Psoas muscle (tissue), 8 donors: Measurements from ENCODE around the gene UBE2E2. TPM values are rescaled to one million over a fixed set of nuclear protein-coding genes. Genes with fewer than 3 reads are reported as not detected.
"Not testable (repeated sequence)": the region's sequence is repeated elsewhere in the genome, so short reads cannot be mapped to it uniquely, and the experiment has no call there.

Experiments used
- ATAC-seq, 4 donors: fragments of 200-7000 bp; cut with Tn5 transposase; one replicate each; pipeline ENCODE4 v1.9.1; 2020; ENCODE audit warnings: moderate library complexity in 3 of 4, mild to moderate bottlenecking in 2 of 4
- DNase-seq, 2 donors: peaks; one replicate each; pipeline ENCODE4 v3.0.0-alpha.2; 2020
- H3K27ac ChIP-seq: fragments of 200-600 bp; one replicate; pipeline ENCODE4 v1.8.0; 2022
- H3K27me3 ChIP-seq, 3 donors: fragments of 200-600 bp in 1 of 3; one replicate each; pipeline versions ENCODE4 v1.6.1 to v1.8.0; 2013 to 2022; ENCODE audit warnings: low read length in 2 of 3, mild to moderate bottlenecking in 2 of 3, moderate library complexity in 1 of 3; ENCODE audit not compliant: insufficient read depth in 3 of 3
- H3K36me3 ChIP-seq, 2 donors: fragments of 200-600 bp in 1 of 2; one replicate each; pipeline versions ENCODE4 v1.6.1 to v1.8.0; 2013 to 2022; ENCODE audit warnings: low read depth in 1 of 2, mild to moderate bottlenecking in 1 of 2, moderate library complexity in 1 of 2; ENCODE audit not compliant: insufficient read depth in 1 of 2
- H3K4me1 ChIP-seq: fragments of 200-600 bp; one replicate; pipeline ENCODE4 v1.8.0; 2022
- H3K4me3 ChIP-seq: fragments of 200-600 bp; one replicate; pipeline ENCODE4 v1.8.0; 2022; ENCODE audit warnings: mild to moderate bottlenecking
- H3K9me3 ChIP-seq: fragments of 200-600 bp; one replicate; pipeline ENCODE4 v1.8.0; 2022
- WGBS, 3 donors: extraction: QIAGEN DNeasy Blood & Tissue Kit; methylation state at CpG; one replicate each; pipeline versions ENCODE4 v1.1.6 to v1.1.7; 2013; 5-methylcytosine and 5-hydroxymethylcytosine counted together
- intact Hi-C, 2 donors: fragments of 100-400 bp; cut with DNase I; formaldehyde crosslinking; loops; one replicate each; pipeline versions ENCODE4 v1.11.0 to v1.14.2; 2022
- polyA plus RNA-seq, 3 donors: library from polyadenylated mRNA; stranded (reverse); fragments of 200-250 nt; gene quantifications; one replicate each; pipeline ENCODE4 v1.2.3, GENCODE V29; 2013
- total RNA-seq, 4 donors: library from RNA; stranded (reverse); fragmentation: NEBNext Ultra II Directional in 2 of 4; extraction: Animal tissue kit (Norgen Biotek cat#: 25700) in 2 of 4; gene quantifications; one replicate each; pipeline versions ENCODE4 v1.2.1 to v1.2.4, GENCODE V29; 2021 to 2023
- TF ChIP-seq, protein P1 (sequence below): fragments of 200-600 bp; IDR thresholded peaks from one replicate; pipeline ENCODE4 v1.8.0; 2022; ENCODE audit warnings: antibody characterized with exemption
- donor health status: healthy with polysubstance abuse.
- donor health status: DM: no; HTN: no; CAD: no; lungs with moderate emphysema.
- donor health status: Bipolar disorder and iron deficiency.
- donor health status: healthy.
- donor health status: DM: yes; HTN: yes; CAD: no.
- donor health status: DM: no; HTN: no; CAD: no.
- donor health status: DM: no; HTN: no; CAD: no.
- donor health status: DM: yes; HTN: yes; CAD: no.

UBE2E2 gene
- total and polyA plus RNA-seq, 7 donors = 12.9 to 38.2 (median 34.0) TPM

GRCh38 chr3:23331141-23331935 is 128.2 kb downstream of the UBE2E2 start:
- Histone ChIP-seq H3K27me3 (no peaks in the 10 kb centered on the region), H3K4me3 (no peak overlapping the region), H3K36me3 (no peaks in the 10 kb centered on the region), H3K9me3 (no peaks in the 10 kb centered on the region), H3K4me1 (peaks cover 35% of the 10 kb centered on the region), H3K27ac (no peak overlapping the region)
- WGBS, 3 donors = 82 to 87% (median 82%) methylated on average over 1 of the region's 1 CpG
- no peak for ATAC-seq
- DNase-seq = no peak
- TF ChIP-seq, protein P1, sequence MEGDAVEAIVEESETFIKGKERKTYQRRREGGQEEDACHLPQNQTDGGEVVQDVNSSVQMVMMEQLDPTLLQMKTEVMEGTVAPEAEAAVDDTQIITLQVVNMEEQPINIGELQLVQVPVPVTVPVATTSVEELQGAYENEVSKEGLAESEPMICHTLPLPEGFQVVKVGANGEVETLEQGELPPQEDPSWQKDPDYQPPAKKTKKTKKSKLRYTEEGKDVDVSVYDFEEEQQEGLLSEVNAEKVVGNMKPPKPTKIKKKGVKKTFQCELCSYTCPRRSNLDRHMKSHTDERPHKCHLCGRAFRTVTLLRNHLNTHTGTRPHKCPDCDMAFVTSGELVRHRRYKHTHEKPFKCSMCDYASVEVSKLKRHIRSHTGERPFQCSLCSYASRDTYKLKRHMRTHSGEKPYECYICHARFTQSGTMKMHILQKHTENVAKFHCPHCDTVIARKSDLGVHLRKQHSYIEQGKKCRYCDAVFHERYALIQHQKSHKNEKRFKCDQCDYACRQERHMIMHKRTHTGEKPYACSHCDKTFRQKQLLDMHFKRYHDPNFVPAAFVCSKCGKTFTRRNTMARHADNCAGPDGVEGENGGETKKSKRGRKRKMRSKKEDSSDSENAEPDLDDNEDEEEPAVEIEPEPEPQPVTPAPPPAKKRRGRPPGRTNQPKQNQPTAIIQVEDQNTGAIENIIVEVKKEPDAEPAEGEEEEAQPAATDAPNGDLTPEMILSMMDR = no peak
- intact Hi-C loops = no loop called here

DNA sequence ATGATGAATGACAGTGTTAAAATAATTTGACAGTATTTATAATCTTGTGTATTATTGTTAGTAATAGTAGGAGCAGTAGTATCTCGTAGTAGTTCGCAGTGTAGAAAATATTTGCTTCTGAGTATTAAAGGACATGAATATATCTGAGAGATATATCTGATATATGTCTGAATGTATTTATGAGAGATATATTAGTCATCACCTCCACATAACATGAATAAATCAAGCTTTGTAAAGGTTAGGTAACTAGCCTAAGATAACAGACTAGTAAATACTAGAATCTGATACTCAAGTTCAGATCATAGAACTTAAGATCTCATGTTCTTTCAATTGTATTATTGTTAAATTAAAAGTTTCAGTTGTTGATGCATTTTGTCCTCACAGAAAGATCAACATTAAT is 130.5 kb downstream of the UBE2E2 start:
- WGBS, 3 donors = 84 to 93% (median 89%) methylated on average over 2 of the region's 2 CpGs
- H3K27me3 ChIP-seq = no peaks in the 10 kb centered on the region
- H3K27ac ChIP-seq = no peak overlapping the region
- H3K9me3 ChIP-seq = no peaks in the 10 kb centered on the region
- H3K36me3 ChIP-seq = no peaks in the 10 kb centered on the region
- intact Hi-C loops = no loop called here
- TF ChIP-seq, protein P1 = no peak
- peaks cover 39% of the 10 kb centered on the region for H3K4me1 ChIP-seq
- H3K4me3 ChIP-seq = no peak overlapping the region
- no peak for DNase-seq
- ATAC-seq = no peak

DNA sequence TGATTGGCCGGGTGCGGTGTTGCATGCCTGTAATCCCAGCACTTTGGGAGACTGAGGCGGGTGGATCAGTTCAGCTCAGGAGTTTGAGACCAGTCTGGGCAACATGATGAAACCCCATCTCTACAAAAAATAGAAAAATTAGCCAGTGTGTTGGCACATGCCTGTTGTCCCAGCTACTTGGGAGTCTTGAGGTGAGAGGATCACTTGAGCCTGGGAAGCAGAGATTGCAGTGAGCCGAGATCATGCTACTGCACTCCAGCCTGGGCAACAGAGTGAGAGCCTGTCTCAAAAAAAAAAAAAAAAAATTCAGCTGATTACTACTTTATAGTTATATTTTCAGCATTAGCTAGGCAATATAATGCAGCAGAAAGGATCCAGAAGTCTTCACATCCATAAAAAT is 133.7 kb downstream of the UBE2E2 start:
- 84 to 99% (median 89%) methylated on average over 4 of the region's 4 CpGs for WGBS, 3 donors
- H3K36me3 ChIP-seq, H3K27ac ChIP-seq, intact Hi-C loops, H3K27me3 ChIP-seq, H3K9me3 ChIP-seq, H3K4me3 ChIP-seq, DNase-seq: not testable (repeated sequence)
- peak; percentile 30 to 59 (median 34) for ATAC-seq
- H3K4me1 ChIP-seq = peaks cover 21% of the 10 kb centered on the region

DNA sequence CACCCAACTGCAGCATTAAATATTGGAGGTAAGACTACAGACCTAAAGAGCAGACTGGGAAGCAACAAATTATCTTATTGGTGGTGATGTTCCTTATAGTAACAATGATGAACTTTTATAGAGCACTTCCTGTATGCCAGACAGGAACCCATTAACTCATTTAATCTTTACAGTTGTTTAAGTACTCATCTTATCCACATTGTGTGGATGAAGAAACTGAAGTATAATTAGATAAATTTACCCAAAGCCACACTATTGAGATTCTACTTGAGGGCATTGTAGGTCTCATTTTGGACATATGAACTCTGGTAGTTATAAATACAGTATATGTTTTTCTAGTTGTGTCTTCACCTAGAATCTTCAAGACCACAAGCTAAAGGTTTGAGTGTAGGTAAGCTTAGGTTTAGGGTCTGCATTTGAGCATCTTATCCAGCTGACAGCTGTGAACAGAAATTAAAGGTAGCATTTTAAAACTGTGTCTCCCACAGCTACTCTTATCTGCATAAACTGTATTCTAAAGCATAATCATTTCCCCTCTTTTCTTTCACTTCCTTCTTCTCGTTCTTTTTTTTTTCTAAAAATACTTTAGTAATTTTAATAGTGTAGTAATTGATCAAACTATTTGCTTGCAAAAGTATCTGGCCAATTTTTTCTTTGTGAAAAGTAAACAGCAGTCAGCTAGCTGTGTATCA is 138.2 kb downstream of the UBE2E2 start:
- 48 to 60% (median 48%) methylated on average over 1 of the region's 1 CpG for WGBS, 3 donors
- DNase-seq (no peak), ATAC-seq (no peak)
- intact Hi-C loops = no loop called here
- H3K27ac ChIP-seq = no peak overlapping the region
- H3K9me3 ChIP-seq = no peaks in the 10 kb centered on the region
- peaks cover 9% of the 10 kb centered on the region for H3K4me1 ChIP-seq
- TF ChIP-seq, protein P1 = no peak
- H3K4me3 ChIP-seq = no peak overlapping the region
- H3K36me3 ChIP-seq = no peaks in the 10 kb centered on the region
- H3K27me3 ChIP-seq = no peaks in the 10 kb centered on the region

DNA sequence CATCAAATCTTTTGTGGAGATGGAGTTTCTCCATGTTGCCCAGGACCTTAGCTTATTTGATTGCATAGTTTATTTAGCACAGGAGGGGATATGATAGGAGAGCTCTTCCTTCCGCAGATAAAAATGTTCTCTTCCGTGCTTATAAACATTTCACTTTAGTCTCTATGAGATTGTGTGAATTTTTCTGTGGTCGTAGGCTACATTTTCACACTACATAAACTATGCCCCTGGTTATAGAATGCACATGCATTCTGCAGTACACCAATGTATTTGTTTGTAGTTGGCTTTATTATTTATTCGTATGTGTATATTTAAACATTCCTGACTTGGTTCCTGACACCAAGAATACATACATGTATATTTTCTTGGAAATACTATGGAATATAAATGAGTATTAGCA is 139.2 kb downstream of the UBE2E2 start:
- TF ChIP-seq, protein P1 = no peak
- Histone ChIP-seq H3K27ac (no peak overlapping the region), H3K27me3 (no peaks in the 10 kb centered on the region), H3K36me3 (no peaks in the 10 kb centered on the region), H3K4me3 (no peak overlapping the region), H3K4me1 (peaks cover 5% of the 10 kb centered on the region), H3K9me3 (no peaks in the 10 kb centered on the region)
- intact Hi-C loops = no loop called here
- no peak for DNase-seq
- WGBS, 3 donors = 87 to 95% (median 91%) methylated on average over 4 of the region's 4 CpGs
- peak in 1 of 4 donors; percentile 23 for ATAC-seq
